Activated naive CD4-positive, alpha-beta T cell treated with anti-CD3 and anti-CD28 coated beads, Interleukin-2, amount 10 ng/mL, durations not matched to agents 7 days and 5 days (primary cell): ENCODE data around the gene C7orf33.
"Not testable (repeated sequence)": the region's sequence is repeated elsewhere in the genome, so short reads cannot be mapped to it uniquely, and the experiment has no call there.

Source experiments
- CTCF ChIA-PET: fragments of 350-600 bp; sonication (Branson Sonifier 250); formaldehyde crosslinking; loops from one replicate; lab custom pipeline; 2021; ENCODE audit warnings: antibody characterized with exemption; lab: Charles Lee
- DNase-seq: peaks from one replicate; pipeline ENCODE4 v3.0.0-alpha.2; 2020
- H3K27ac Mint-ChIP-seq: one replicate; pipeline ENCODE4 v1.8.0; 2021; ENCODE audit warnings: mild to moderate bottlenecking, moderate library complexity, mixed read lengths
- H3K27me3 Mint-ChIP-seq: one replicate; pipeline ENCODE4 v1.8.0; 2021; ENCODE audit warnings: mild to moderate bottlenecking, mixed read lengths
- H3K36me3 Mint-ChIP-seq: one replicate; pipeline ENCODE4 v1.8.0; 2021; ENCODE audit warnings: mixed read lengths
- H3K4me1 Mint-ChIP-seq: one replicate; pipeline ENCODE4 v1.8.0; 2021; ENCODE audit warnings: mixed read lengths
- H3K4me3 Mint-ChIP-seq: one replicate; pipeline ENCODE4 v1.8.0; 2021; ENCODE audit warnings: mild to moderate bottlenecking, moderate library complexity, mixed read lengths
- H3K9me3 Mint-ChIP-seq: one replicate; pipeline ENCODE4 v1.8.0; 2021; ENCODE audit warnings: mixed read lengths

C7orf33 gene

GRCh38 chr7:148588168-148588567 lies 2.4 kb upstream of the C7orf33 start:
- Mint-ChIP-seq H3K4me1 (peaks cover 9% of the 10 kb centered on the region), H3K36me3 (no peaks in the 10 kb centered on the region), H3K27me3 (peaks cover 49% of the 10 kb centered on the region), H3K27ac (no peak overlapping the region), H3K4me3 (no peak overlapping the region), H3K9me3 (no peaks in the 10 kb centered on the region)
- CTCF ChIA-PET = no interaction called here
- DNase-seq = no peak

GRCh38 chr7:148588670-148589131 lies 1.9 kb upstream of the C7orf33 start:
- no peaks in the 10 kb centered on the region for H3K36me3 Mint-ChIP-seq
- DNase-seq = no peak
- no peak overlapping the region for H3K4me3 Mint-ChIP-seq
- CTCF ChIA-PET = interaction anchor here (1.8 kb wide), 1 partner anchor 13 kb away, joined by 5 read pairs; no protein-coding TSS in a partner anchor
- no peaks in the 10 kb centered on the region for H3K9me3 Mint-ChIP-seq
- H3K27me3 Mint-ChIP-seq = peaks cover 52% of the 10 kb centered on the region
- H3K27ac Mint-ChIP-seq = no peak overlapping the region
- H3K4me1 Mint-ChIP-seq = peaks cover 9% of the 10 kb centered on the region

GRCh38 chr7:148589640-148590039 lies 926 bp upstream of the C7orf33 start:
- Mint-ChIP-seq H3K27me3 (peaks cover 53% of the 10 kb centered on the region), H3K36me3 (no peaks in the 10 kb centered on the region), H3K27ac (no peak overlapping the region), H3K4me1 (no peaks in the 10 kb centered on the region), H3K4me3 (no peak overlapping the region), H3K9me3 (no peaks in the 10 kb centered on the region)
- CTCF ChIA-PET = interaction anchor here (1.8 kb wide), 1 partner anchor 14 kb away, joined by 5 read pairs; no protein-coding TSS in a partner anchor
- DNase-seq = no peak

- CTCF ChIA-PET, H3K36me3 Mint-ChIP-seq, H3K4me1 Mint-ChIP-seq, H3K4me3 Mint-ChIP-seq, DNase-seq, H3K9me3 Mint-ChIP-seq, H3K27ac Mint-ChIP-seq: not testable (repeated sequence)
- H3K27me3 Mint-ChIP-seq = peaks cover 19% of the 10 kb centered on the region
Observed at GRCh38 chr7:148596354-148596753, 5.8 kb downstream of the C7orf33 start.

DNA sequence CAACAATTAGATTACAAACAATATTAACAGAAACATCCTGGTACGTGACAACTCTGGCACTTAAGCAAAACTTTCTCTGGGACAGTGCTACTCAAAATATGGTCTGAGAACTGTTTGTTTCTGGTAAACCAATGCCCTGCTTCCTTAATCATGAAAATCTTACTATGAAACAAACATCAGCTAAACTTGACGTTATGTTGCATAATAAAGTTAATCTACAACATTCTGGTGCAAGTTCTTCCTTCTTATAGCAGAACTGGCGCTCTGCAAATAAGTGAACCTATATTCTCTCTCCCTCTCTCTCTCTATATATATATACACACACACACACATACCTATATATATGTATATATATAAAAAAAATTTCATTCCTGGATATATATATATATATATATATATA lies 7.8 kb downstream of the C7orf33 start:
- no peak for DNase-seq
- H3K36me3 Mint-ChIP-seq = no peaks in the 10 kb centered on the region
- H3K27ac Mint-ChIP-seq = no peak overlapping the region
- no peaks in the 10 kb centered on the region for H3K9me3 Mint-ChIP-seq
- peaks cover 18% of the 10 kb centered on the region for H3K27me3 Mint-ChIP-seq
- H3K4me1 Mint-ChIP-seq = no peaks in the 10 kb centered on the region
- CTCF ChIA-PET = no interaction called here
- no peak overlapping the region for H3K4me3 Mint-ChIP-seq

- no peak for DNase-seq
- Mint-ChIP-seq H3K36me3 (peaks cover 2% of the 10 kb centered on the region), H3K4me1 (peaks cover 7% of the 10 kb centered on the region), H3K27ac (no peak overlapping the region), H3K9me3 (peaks cover 15% of the 10 kb centered on the region), H3K27me3 (peaks cover 32% of the 10 kb centered on the region), H3K4me3 (no peak overlapping the region)
- CTCF ChIA-PET = interaction anchor here (1.3 kb wide), 1 partner anchor 30 kb away, joined by 3 read pairs; no protein-coding TSS in a partner anchor
Observed at GRCh38 chr7:148605350-148605749, 14.8 kb downstream of the C7orf33 start.

DNA sequence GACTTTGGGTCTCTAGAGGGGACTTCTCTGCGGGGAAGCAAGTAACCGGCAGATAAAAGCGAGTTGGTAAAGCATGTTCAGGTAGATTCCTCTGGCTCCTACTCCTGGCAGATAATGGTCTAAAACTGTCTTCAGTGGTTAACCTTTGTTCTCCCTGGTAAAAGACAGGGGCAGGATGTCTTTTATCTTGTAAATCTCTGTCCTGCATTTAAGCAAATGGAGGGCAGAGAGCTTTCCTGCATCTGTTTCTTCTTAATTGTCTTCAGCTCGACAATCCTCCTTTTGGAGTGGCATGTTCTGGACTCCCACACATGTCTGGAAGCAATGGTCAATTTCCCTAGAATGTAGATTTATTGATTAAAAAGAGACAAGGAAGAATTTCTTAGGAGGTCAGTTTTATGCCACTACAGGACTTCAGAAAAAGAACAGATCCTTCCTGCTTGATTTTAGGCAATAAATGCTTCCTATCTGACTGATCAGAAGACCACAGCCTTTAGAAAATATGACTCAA lies 16.6 kb downstream of the C7orf33 start:
- no peak for DNase-seq
- H3K9me3 Mint-ChIP-seq = peaks cover 15% of the 10 kb centered on the region
- peaks cover 2% of the 10 kb centered on the region for H3K36me3 Mint-ChIP-seq
- H3K27ac Mint-ChIP-seq = no peak overlapping the region
- peaks cover 7% of the 10 kb centered on the region for H3K4me1 Mint-ChIP-seq
- CTCF ChIA-PET = no interaction called here
- H3K4me3 Mint-ChIP-seq = no peak overlapping the region
- H3K27me3 Mint-ChIP-seq = peaks cover 43% of the 10 kb centered on the region

DNA sequence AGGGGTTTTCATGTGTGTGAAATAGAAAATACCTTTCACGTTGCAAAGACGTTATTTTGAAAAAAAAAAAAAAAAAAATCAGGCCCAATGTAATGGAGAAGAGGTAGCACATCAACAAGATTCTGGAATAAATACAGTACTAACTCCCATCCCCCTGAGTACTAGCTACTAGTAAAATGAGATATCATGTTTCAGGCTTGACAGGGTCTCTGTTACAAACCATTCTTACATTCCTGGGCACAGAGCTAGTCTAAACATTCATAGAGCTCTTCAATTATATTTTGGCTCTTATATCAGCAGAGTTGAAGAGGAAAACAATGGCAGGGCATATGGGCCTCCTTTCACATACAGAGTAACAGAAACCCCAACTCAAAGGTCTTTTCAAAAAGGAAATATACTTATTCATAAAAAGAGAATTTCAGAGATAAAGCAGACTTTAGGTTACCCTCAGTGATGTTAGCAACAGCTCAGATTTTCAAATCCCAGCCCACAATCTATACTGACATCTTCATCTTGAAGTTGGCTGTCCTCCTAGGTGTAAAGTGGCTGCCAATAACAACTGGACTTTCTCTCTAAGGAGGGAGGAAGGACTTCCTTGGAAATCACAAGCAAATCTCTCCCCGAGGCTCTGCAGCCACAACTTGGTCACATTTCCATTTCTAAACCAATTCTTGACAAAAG lies 18.6 kb downstream of the C7orf33 start:
- Mint-ChIP-seq H3K27me3 (peaks cover 51% of the 10 kb centered on the region), H3K4me3 (no peak overlapping the region), H3K9me3 (peaks cover 12% of the 10 kb centered on the region), H3K27ac (no peak overlapping the region), H3K4me1 (peaks cover 7% of the 10 kb centered on the region), H3K36me3 (peaks cover 2% of the 10 kb centered on the region)
- CTCF ChIA-PET = interaction anchor here (0.7 kb wide), 1 partner anchor 18 kb away, joined by 3 read pairs; no protein-coding TSS in a partner anchor
- DNase-seq = no peak

DNA sequence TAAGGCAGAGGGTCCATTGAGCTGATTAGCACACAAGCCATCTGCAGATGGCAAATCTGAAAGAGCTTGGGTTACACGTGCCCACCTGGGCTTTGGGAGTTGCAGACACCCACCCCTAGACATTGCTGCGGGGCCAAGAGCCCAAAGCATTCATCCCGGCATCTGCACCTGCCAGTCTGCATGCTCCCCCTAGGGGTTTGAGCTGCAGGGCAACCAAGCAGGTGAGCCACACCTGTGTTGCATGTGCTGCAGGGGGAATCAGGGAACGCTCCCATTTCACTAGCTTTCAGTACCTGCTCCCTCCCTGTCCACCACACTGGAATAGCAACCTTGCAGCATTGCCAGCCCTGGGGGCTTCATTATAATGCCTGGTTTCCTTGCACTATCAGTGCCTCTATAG lies 21.1 kb downstream of the C7orf33 start:
- H3K4me1 Mint-ChIP-seq = peaks cover 7% of the 10 kb centered on the region
- CTCF ChIA-PET = no interaction called here
- DNase-seq = no peak
- peaks cover 41% of the 10 kb centered on the region for H3K27me3 Mint-ChIP-seq
- H3K36me3 Mint-ChIP-seq = peaks cover 2% of the 10 kb centered on the region
- H3K27ac Mint-ChIP-seq = no peak overlapping the region
- H3K9me3 Mint-ChIP-seq = no peaks in the 10 kb centered on the region
- H3K4me3 Mint-ChIP-seq = no peak overlapping the region

GRCh38 chr7:148615085-148615730 lies 24.6 kb downstream of the C7orf33 start:
- Mint-ChIP-seq H3K9me3 (peaks cover 16% of the 10 kb centered on the region), H3K27me3 (peaks cover 55% of the 10 kb centered on the region)

GRCh38 chr7:148620749-148621359 lies 30.3 kb downstream of the C7orf33 start:
- Mint-ChIP-seq H3K36me3 (peaks cover 1% of the 10 kb centered on the region), H3K27me3 (peaks cover 47% of the 10 kb centered on the region), H3K4me1 (peaks cover 6% of the 10 kb centered on the region), H3K4me3 (no peak overlapping the region), H3K27ac (no peak overlapping the region), H3K9me3 (peaks cover 16% of the 10 kb centered on the region)
- CTCF ChIA-PET = no interaction called here
- DNase-seq = no peak

More at GRCh38 chr7:148615085-148615730, 24.6 kb downstream of the C7orf33 start:
- CTCF ChIA-PET = no interaction called here
- no peak overlapping the region for H3K27ac Mint-ChIP-seq
- no peak for DNase-seq
- peaks cover 1% of the 10 kb centered on the region for H3K36me3 Mint-ChIP-seq
- H3K4me3 Mint-ChIP-seq = no peak overlapping the region
- no peaks in the 10 kb centered on the region for H3K4me1 Mint-ChIP-seq

DNA sequence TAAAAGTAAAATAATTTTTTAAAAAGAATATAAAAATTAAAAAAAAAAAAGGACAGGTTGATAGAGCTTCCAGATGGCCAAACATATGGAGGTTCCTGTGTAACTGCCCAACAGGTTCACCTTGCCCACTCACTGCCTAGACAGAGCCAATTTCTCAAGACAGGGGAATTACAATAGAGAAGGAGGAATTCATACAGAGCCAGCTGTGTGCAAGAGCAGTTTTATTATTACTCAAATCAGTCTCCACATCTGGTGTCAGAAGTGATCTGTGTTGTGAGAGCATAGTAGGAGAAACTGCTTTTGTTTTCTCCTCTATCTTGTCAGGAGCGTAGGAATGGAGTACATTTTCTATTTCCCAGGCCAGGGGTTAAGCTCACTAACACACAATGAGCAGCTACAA lies 31.0 kb downstream of the C7orf33 start:
- no peak for DNase-seq
- CTCF ChIA-PET = no interaction called here
- Mint-ChIP-seq H3K4me3 (no peak overlapping the region), H3K27ac (no peak overlapping the region), H3K27me3 (peaks cover 50% of the 10 kb centered on the region), H3K9me3 (peaks cover 16% of the 10 kb centered on the region), H3K36me3 (peaks cover 1% of the 10 kb centered on the region), H3K4me1 (peaks cover 9% of the 10 kb centered on the region)

GRCh38 chr7:148622887-148623585 lies 32.5 kb downstream of the C7orf33 start:
- Mint-ChIP-seq H3K36me3 (peaks cover 1% of the 10 kb centered on the region), H3K27me3 (peaks cover 53% of the 10 kb centered on the region), H3K4me3 (no peak overlapping the region), H3K9me3 (peaks cover 10% of the 10 kb centered on the region), H3K4me1 (peaks cover 20% of the 10 kb centered on the region), H3K27ac (no peak overlapping the region)
- DNase-seq = no peak
- CTCF ChIA-PET = interaction anchor here (0.8 kb wide), 1 partner anchor 11 kb away, joined by 3 read pairs; no protein-coding TSS in a partner anchor
